Renal cortex interstitium (tissue), 11 donors: ENCODE results near the gene AGBL5. TPM values are rescaled to one million over a fixed set of nuclear protein-coding genes. Genes with fewer than 3 reads are reported as not detected.
"Not testable (repeated sequence)": the region's sequence is repeated elsewhere in the genome, so short reads cannot be mapped to it uniquely, and the experiment has no call there.

Source experiments
- DNase-seq, 11 donors: peaks; one replicate each; pipeline ENCODE4 v3.0.0-alpha.2; 2013; ENCODE audit warnings: low read depth in 9 of 11, low spot score in 4 of 11; ENCODE audit errors: extremely low read depth in 1 of 11
- polyA plus RNA-seq, 3 donors: library from polyadenylated mRNA; unstranded; fragments of 120-200 nt; gene quantifications; one replicate each; pipeline ENCODE4 v1.2.1, GENCODE V29; 2013; ENCODE audit not compliant: insufficient read length in 3 of 3

AGBL5 gene
- polyA plus RNA-seq, 3 donors = 61.9 to 66.8 (median 65.2) TPM

GRCh38 chr2:27096748-27097297, 45.4 kb downstream of the AGBL5 start:
- DNase-seq = no peak

GRCh38 chr2:27097341-27097740, 45.9 kb downstream of the AGBL5 start:
- DNase-seq = no peak

GRCh38 chr2:27099334-27099955, 48.0 kb downstream of the AGBL5 start:
- no peak for DNase-seq

- DNase-seq = no peak
These were observed 48.6 kb downstream of the AGBL5 start for GRCh38 chr2:27100036-27100435.

- DNase-seq = no peak
These were observed 50.9 kb downstream of the AGBL5 start for GRCh38 chr2:27102329-27102728.

- DNase-seq = no peak
These were observed 54.5 kb downstream of the AGBL5 start for GRCh38 chr2:27105981-27106380.

GRCh38 chr2:27108221-27108620, 56.8 kb downstream of the AGBL5 start:
- DNase-seq = no peak

- DNase-seq = no peak
These were observed 57.6 kb downstream of the AGBL5 start for GRCh38 chr2:27109083-27109482.

- not testable (repeated sequence) for DNase-seq
These were observed 59.3 kb downstream of the AGBL5 start for GRCh38 chr2:27110603-27111352.

- not testable (repeated sequence) for DNase-seq
These were observed 60.1 kb downstream of the AGBL5 start for GRCh38 chr2:27111392-27112078.

GRCh38 chr2:27115519-27115918, 64.1 kb downstream of the AGBL5 start:
- DNase-seq = no peak

GRCh38 chr2:27117995-27118524, 66.6 kb downstream of the AGBL5 start:
- DNase-seq = no peak

- DNase-seq = no peak
These were observed 67.3 kb downstream of the AGBL5 start, which contains the start of gene CGREF1 for GRCh38 chr2:27118525-27119329. TSS of gene CGREF1 (minus strand) at chr2:27119128. CDS start at chr2:27104366, 14,762 bp downstream.

GRCh38 chr2:27119330-27119670, 67.8 kb downstream of the AGBL5 start:
- DNase-seq = not testable (repeated sequence)

Other genes with a start within 250 kb of the AGBL5 start
- gene DPYSL5, start 203.5 kb upstream of the AGBL5 start, polyA plus RNA-seq = 1 to 10 TPM; 4.4 to 8.6 (median 8.5) TPM
- gene MAPRE3, start 81.0 kb upstream of the AGBL5 start, polyA plus RNA-seq = 10 to 100 TPM in 2 of 3 donors, 1 to 10 TPM in 1; 9.6 to 15.8 (median 12.6) TPM
- gene TMEM214, start 18.7 kb upstream of the AGBL5 start, polyA plus RNA-seq = 10 to 100 TPM; 55.8 to 71.9 (median 63.6) TPM
- gene OST4, start 20.0 kb downstream of the AGBL5 start, polyA plus RNA-seq = 100 to 1,000 TPM; 234 to 273 (median 243) TPM
- gene EMILIN1, start 26.9 kb downstream of the AGBL5 start, polyA plus RNA-seq = 100 to 1,000 TPM in 1 of 3 donors, 10 to 100 TPM in 2; 53.5 to 130 (median 96.3) TPM
- 10 to 100 TPM; 42.9 to 58.5 (median 55.3) TPM for gene KHK, start 35.1 kb downstream of the AGBL5 start, polyA plus RNA-seq
- gene CGREF1, start 67.5 kb downstream of the AGBL5 start, polyA plus RNA-seq = 1 to 10 TPM; 6.2 to 8.6 (median 7.4) TPM
- 1 to 10 TPM; 1.3 to 1.9 (median 1.6) TPM for gene ABHD1, start 72.1 kb downstream of the AGBL5 start, polyA plus RNA-seq
- 10 to 100 TPM; 42.0 to 55.0 (median 46.4) TPM for gene PREB, start 83.0 kb downstream of the AGBL5 start, polyA plus RNA-seq
- gene PRR30, start 87.7 kb downstream of the AGBL5 start, polyA plus RNA-seq = not detected
- under 1 TPM; 0.51 to 0.78 (median 0.62) TPM for gene TCF23, start 97.3 kb downstream of the AGBL5 start, polyA plus RNA-seq
- gene ATRAID, start 160.4 kb downstream of the AGBL5 start, polyA plus RNA-seq = 100 to 1,000 TPM; 148 to 150 (median 148) TPM
- gene SLC5A6, start 160.6 kb downstream of the AGBL5 start, polyA plus RNA-seq = 10 to 100 TPM; 37.2 to 47.6 (median 42.0) TPM
- 10 to 100 TPM; 50.4 to 54.6 (median 54.1) TPM for gene CAD, start 165.7 kb downstream of the AGBL5 start, polyA plus RNA-seq
- 1 to 10 TPM; 6.0 to 9.2 (median 7.6) TPM for gene SLC30A3, start 211.4 kb downstream of the AGBL5 start, polyA plus RNA-seq
- gene DNAJC5G, start 223.8 kb downstream of the AGBL5 start, polyA plus RNA-seq = 1 to 10 TPM in 2 of 3 donors, under 1 TPM in 1; 0.59 to 1.7 (median 1.4) TPM
- gene TRIM54, start 230.8 kb downstream of the AGBL5 start, polyA plus RNA-seq = 1 to 10 TPM; 5.3 to 7.7 (median 5.7) TPM